K562 (cell line): ENCODE data around the gene REX1BD. TPM values are rescaled to one million over a fixed set of nuclear protein-coding genes. Genes with fewer than 3 reads are reported as not detected.
A peak's percentile ranks its signal among the peaks of the same experiment; 100 is the strongest.

Source experiments
- BRCA1 ChIP-seq, 2 experiments: fragments of 450-650 bp in 1 of 2; sonication (generic) in 1 of 2; formaldehyde crosslinking in 1 of 2; IDR thresholded peaks; 2 replicates each; pipeline versions ENCODE4 v1.5.0 to v1.6.1; 2017 to 2020; ENCODE audit warnings: mild to moderate bottlenecking in 1 of 2, missing genetic modification reagents in 1 of 2
- DPF2 ChIP-seq: fragments of 450-650 bp; IDR thresholded peaks from 2 replicates; pipeline ENCODE4 v1.6.1; 2016
- GABPA ChIP-seq: fragments of 200-800 bp; sonication (Bioruptor generic); conservative IDR thresholded peaks from 2 replicates; pipeline ENCODE4 v1.6.1; 2016; ENCODE audit warnings: low read depth, missing genetic modification characterization, missing compliant biosample characterization
- HCFC1 ChIP-seq: IDR thresholded peaks from 2 replicates; pipeline ENCODE4 v1.6.1; 2012; ENCODE audit warnings: low read depth, low read length, improper control_type of control experiment
- KAT2B ChIP-seq: IDR thresholded peaks from one replicate; pipeline ENCODE4 v1.6.1; 2012; ENCODE audit warnings: low read depth, mild to moderate bottlenecking, control low read depth, inconsistent platforms, low read length, moderate library complexity
- NFYB ChIP-seq: IDR thresholded peaks from 2 replicates; pipeline ENCODE4 v1.6.1; 2011; ENCODE audit warnings: mild to moderate bottlenecking, moderate library complexity; ENCODE audit not compliant: insufficient read length; ENCODE audit errors: extremely low read depth
- RAD51 ChIP-seq: fragments of 450-650 bp; IDR thresholded peaks from 2 replicates; pipeline ENCODE4 v1.7.1; 2016; ENCODE audit warnings: low read depth, mild to moderate bottlenecking, borderline replicate concordance
- RNF2 ChIP-seq: sonication (generic); IDR thresholded peaks from 2 replicates; pipeline ENCODE4 v1.6.1; 2016
- SMAD4 ChIP-seq: fragments of 250-450 bp; sonication (Bioruptor Pico); conservative IDR thresholded peaks from 2 replicates; pipeline ENCODE4 v1.8.0; 2021; ENCODE audit warnings: inconsistent platforms, mild to moderate bottlenecking, moderate library complexity
- TCF7L2 ChIP-seq: fragments of 150-350 bp; IDR thresholded peaks from 2 replicates; pipeline ENCODE4 v1.6.1; 2016; ENCODE audit warnings: low read depth, mild to moderate bottlenecking, low read length, moderate library complexity
- ZFP1 ChIP-seq: fragments of 450-650 bp; formaldehyde crosslinking; IDR thresholded peaks from 2 replicates; pipeline ENCODE4 v1.4.0; 2020; ENCODE audit warnings: mild to moderate bottlenecking, mixed read lengths
- ZNF316 ChIP-seq: fragments of 450-650 bp; IDR thresholded peaks from 2 replicates; pipeline ENCODE4 v1.6.1; 2016
- ZNF584 ChIP-seq: fragments of 200-800 bp; sonication (Bioruptor generic); IDR thresholded peaks from 2 replicates; pipeline ENCODE4 v1.6.1; 2016; ENCODE audit warnings: low read depth, mild to moderate bottlenecking, missing genetic modification characterization, missing compliant biosample characterization
- polyA plus RNA-seq, 8 experiments: library from polyadenylated mRNA; depleted of rRNA in 4 of 8; stranded (reverse) in 5 of 8; unstranded in 3 of 8; fragments of >200 nt; fragmentation: Nextera tagmentation in 2 of 8; fragmentation: Illumina TruSeq in 1 of 8; extraction: Ambion mirVana in 2 of 8; extraction: Trizol in 1 of 8; gene quantifications; 2 replicates each; pipeline versions ENCODE4 v1.2.1 to v1.2.3, GENCODE V29; 2011 to 2014; ENCODE audit warnings: inconsistent platforms in 1 of 8, missing spikeins in 1 of 8
- total RNA-seq, 7 experiments: library from RNA; depleted of rRNA in 6 of 7; stranded (reverse); fragments of >200 nt in 6 of 7; fragmentation: Illumina TruSeq in 2 of 7; extraction: Trizol in 2 of 7; gene quantifications; 2 replicates each; pipeline versions ENCODE4 v1.2.1 to v1.2.3, GENCODE V29; 2011 to 2021; ENCODE audit warnings: low replicate concordance in 1 of 7
- TF ChIP-seq, protein P1 (sequence below): fragments of 450-650 bp; IDR thresholded peaks from 2 replicates; pipeline ENCODE4 v1.6.1; 2018; ENCODE audit warnings: mild to moderate bottlenecking, low read depth; ENCODE audit not compliant: partially characterized antibody
- TF ChIP-seq, protein P2 (sequence below), 2 experiments: IDR thresholded peaks in 1 of 2; conservative IDR thresholded peaks in 1 of 2; 2 replicates each; pipeline ENCODE4 v1.6.1; 2016; ENCODE audit warnings: low read depth in 2 of 2, mild to moderate bottlenecking in 1 of 2, missing compliant biosample characterization in 1 of 2, missing genetic modification characterization in 1 of 2, moderate library complexity in 1 of 2
- TF ChIP-seq, protein P3 (sequence below): fragments of 450-650 bp; formaldehyde crosslinking; IDR thresholded peaks from 2 replicates; pipeline ENCODE4 v1.4.0; 2020; ENCODE audit warnings: mild to moderate bottlenecking
- TF ChIP-seq, protein P4 (sequence below): IDR thresholded peaks from 3 replicates; pipeline ENCODE4 v1.6.1; 2011; ENCODE audit warnings: borderline replicate concordance, mild to moderate bottlenecking; ENCODE audit not compliant: insufficient read length, insufficient read depth
- TF ChIP-seq, protein P5 (sequence below): sonication (generic); formaldehyde crosslinking; IDR thresholded peaks from 2 replicates; pipeline ENCODE4 v1.8.0; 2022; ENCODE audit warnings: missing genetic modification reagents, mild to moderate bottlenecking, borderline replicate concordance

The REX1BD gene
- total and polyA plus RNA-seq, 9 of the 15 experiments (the other 6 are each of a cell fraction or from before 2014, with no cell fraction given), result 1.9 to 136 (median 13.8) TPM

DNA sequence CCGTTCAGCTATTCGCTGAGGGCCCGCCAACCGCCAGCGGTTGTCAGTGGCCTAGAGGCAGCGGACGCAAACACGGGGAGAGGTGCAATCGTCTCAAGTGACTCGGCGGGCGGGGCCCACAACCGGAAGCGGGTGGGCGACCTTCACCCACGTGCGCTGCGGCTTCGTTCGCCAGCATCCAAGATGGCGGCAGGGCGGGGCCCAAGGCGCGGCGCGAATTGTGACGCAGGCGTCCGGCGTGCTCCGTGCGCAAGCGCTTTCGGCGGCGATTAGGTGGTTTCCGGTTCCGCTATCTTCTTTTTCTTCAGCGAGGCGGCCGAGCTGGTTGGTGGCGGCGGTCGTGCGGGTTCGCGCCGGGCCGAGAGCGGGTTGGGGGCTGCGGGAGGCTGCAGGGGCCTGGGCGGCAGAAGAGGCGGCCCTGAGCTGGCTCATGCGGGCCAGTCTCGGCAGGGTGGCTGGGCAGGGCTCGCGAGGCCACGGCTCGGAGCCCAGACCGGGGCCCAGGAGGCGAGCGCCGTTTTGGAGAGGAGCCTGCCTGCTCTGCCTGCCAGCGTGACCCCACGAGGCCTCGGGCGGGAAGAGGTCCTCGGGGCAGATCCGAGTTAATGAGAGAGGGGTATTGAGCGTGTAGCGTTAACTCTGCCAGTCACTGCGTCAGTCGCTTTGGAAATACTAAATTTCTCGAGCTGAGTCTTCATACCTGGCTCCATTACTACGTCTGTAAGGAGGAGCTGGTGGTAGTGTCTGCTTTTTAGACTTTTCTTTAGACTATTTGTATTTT, 16.8 kb upstream of the REX1BD start, which contains the start of gene UBA52 (continued):
- TF ChIP-seq, protein P1, sequence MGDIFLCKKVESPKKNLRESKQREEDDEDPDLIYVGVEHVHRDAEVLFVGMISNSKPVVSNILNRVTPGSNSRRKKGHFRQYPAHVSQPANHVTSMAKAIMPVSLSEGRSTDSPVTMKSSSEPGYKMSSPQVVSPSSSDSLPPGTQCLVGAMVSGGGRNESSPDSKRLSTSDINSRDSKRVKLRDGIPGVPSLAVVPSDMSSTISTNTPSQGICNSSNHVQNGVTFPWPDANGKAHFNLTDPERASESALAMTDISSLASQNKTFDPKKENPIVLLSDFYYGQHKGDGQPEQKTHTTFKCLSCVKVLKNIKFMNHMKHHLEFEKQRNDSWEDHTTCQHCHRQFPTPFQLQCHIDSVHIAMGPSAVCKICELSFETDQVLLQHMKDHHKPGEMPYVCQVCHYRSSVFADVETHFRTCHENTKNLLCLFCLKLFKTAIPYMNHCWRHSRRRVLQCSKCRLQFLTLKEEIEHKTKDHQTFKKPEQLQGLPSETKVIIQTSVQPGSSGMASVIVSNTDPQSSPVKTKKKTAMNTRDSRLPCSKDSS, result no peak
- TF ChIP-seq ZNF584 (CRISPR knock-in tag) (peak; percentile 47; the same call in 1 of the 2 replicates), DPF2 (no peak), ZNF316 (no peak), RAD51 (peak; percentile 85), SMAD4 (peak; percentile 11; the same call in 1 of the 2 replicates), TCF7L2 (no peak), ZFP1 (CRISPR knock-in tag) (no peak), RNF2 (no peak), BRCA1 (IDR thresholded peaks at IDR 0.05) (no peak), BRCA1 (CRISPR knock-in tag; IDR thresholded peaks at IDR 0.05) (no peak), KAT2B (no peak), NFYB (no peak), GABPA (peak; percentile 96), HCFC1 (peak; percentile 96)
- TF ChIP-seq, protein P2, sequence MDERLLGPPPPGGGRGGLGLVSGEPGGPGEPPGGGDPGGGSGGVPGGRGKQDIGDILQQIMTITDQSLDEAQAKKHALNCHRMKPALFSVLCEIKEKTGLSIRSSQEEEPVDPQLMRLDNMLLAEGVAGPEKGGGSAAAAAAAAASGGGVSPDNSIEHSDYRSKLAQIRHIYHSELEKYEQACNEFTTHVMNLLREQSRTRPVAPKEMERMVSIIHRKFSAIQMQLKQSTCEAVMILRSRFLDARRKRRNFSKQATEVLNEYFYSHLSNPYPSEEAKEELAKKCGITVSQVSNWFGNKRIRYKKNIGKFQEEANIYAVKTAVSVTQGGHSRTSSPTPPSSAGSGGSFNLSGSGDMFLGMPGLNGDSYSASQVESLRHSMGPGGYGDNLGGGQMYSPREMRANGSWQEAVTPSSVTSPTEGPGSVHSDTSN (CRISPR knock-in tag; IDR thresholded peaks at IDR 0.05; ENCODE audit: low read depth), result no peak
- TF ChIP-seq, protein P2 (tag; conservative IDR thresholded peaks at IDR 0.05; ENCODE audit: low read depth), result no peak
- TF ChIP-seq, protein P3, sequence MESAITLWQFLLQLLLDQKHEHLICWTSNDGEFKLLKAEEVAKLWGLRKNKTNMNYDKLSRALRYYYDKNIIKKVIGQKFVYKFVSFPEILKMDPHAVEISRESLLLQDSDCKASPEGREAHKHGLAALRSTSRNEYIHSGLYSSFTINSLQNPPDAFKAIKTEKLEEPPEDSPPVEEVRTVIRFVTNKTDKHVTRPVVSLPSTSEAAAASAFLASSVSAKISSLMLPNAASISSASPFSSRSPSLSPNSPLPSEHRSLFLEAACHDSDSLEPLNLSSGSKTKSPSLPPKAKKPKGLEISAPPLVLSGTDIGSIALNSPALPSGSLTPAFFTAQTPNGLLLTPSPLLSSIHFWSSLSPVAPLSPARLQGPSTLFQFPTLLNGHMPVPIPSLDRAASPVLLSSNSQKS (CRISPR knock-in tag), result no peak
- TF ChIP-seq, protein P4, sequence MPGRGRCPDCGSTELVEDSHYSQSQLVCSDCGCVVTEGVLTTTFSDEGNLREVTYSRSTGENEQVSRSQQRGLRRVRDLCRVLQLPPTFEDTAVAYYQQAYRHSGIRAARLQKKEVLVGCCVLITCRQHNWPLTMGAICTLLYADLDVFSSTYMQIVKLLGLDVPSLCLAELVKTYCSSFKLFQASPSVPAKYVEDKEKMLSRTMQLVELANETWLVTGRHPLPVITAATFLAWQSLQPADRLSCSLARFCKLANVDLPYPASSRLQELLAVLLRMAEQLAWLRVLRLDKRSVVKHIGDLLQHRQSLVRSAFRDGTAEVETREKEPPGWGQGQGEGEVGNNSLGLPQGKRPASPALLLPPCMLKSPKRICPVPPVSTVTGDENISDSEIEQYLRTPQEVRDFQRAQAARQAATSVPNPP, result no peak
- TF ChIP-seq, protein P5, sequence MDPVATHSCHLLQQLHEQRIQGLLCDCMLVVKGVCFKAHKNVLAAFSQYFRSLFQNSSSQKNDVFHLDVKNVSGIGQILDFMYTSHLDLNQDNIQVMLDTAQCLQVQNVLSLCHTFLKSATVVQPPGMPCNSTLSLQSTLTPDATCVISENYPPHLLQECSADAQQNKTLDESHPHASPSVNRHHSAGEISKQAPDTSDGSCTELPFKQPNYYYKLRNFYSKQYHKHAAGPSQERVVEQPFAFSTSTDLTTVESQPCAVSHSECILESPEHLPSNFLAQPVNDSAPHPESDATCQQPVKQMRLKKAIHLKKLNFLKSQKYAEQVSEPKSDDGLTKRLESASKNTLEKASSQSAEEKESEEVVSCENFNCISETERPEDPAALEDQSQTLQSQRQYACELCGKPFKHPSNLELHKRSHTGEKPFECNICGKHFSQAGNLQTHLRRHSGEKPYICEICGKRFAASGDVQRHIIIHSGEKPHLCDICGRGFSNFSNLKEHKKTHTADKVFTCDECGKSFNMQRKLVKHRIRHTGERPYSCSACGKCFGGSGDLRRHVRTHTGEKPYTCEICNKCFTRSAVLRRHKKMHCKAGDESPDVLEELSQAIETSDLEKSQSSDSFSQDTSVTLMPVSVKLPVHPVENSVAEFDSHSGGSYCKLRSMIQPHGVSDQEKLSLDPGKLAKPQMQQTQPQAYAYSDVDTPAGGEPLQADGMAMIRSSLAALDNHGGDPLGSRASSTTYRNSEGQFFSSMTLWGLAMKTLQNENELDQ (CRISPR knock-in tag), result no peak
